Measurements from ENCODE around the gene DIMT1. TPM values are rescaled to one million over a fixed set of nuclear protein-coding genes. Genes with fewer than 3 reads are reported as not detected.

Gene DIMT1
- total and polyA plus RNA-seq, 2 donors (not counting 1 experiment from before 2014, with no cell fraction given), result 26.4 to 41.3 TPM

GRCh38 chr5:62386824-62387223, 16.9 kb downstream of the DIMT1 start:
- H3K4me2 ChIP-seq (ENCODE audit: extremely low read depth, insufficient read depth, low read length), result no peak overlapping the region
- no peak for TF ChIP-seq EZH2 (IDR thresholded peaks at IDR 0.05; ENCODE audit: low read length, missing control alignments)
- TF ChIP-seq, protein P1, sequence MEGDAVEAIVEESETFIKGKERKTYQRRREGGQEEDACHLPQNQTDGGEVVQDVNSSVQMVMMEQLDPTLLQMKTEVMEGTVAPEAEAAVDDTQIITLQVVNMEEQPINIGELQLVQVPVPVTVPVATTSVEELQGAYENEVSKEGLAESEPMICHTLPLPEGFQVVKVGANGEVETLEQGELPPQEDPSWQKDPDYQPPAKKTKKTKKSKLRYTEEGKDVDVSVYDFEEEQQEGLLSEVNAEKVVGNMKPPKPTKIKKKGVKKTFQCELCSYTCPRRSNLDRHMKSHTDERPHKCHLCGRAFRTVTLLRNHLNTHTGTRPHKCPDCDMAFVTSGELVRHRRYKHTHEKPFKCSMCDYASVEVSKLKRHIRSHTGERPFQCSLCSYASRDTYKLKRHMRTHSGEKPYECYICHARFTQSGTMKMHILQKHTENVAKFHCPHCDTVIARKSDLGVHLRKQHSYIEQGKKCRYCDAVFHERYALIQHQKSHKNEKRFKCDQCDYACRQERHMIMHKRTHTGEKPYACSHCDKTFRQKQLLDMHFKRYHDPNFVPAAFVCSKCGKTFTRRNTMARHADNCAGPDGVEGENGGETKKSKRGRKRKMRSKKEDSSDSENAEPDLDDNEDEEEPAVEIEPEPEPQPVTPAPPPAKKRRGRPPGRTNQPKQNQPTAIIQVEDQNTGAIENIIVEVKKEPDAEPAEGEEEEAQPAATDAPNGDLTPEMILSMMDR (conservative IDR thresholded peaks at IDR 0.05 in 1 of 2, IDR thresholded peaks at IDR 0.05 in 1 of 2; ENCODE audit: low read depth in 1 of 2, low read length in 2 of 2), result no peak
- no peak overlapping the region for H2AFZ ChIP-seq (ENCODE audit: low read length)
- no peak overlapping the region for H3K9ac ChIP-seq (ENCODE audit: insufficient read depth, low read length)
- H3K4me1 ChIP-seq (ENCODE audit: control insufficient read depth, extremely low read depth, insufficient read depth, low read length), result no peaks in the 10 kb centered on the region
- no peaks in the 10 kb centered on the region for H4K20me1 ChIP-seq (ENCODE audit: control insufficient read depth, extremely low read depth, insufficient read depth, low read length)
- H3K27ac ChIP-seq (ENCODE audit: insufficient read depth, low read length), result no peak overlapping the region
- no peaks in the 10 kb centered on the region for H3K27me3 ChIP-seq (ENCODE audit: control insufficient read depth, insufficient read depth, low read length)
- H3K79me2 ChIP-seq (ENCODE audit: control insufficient read depth, insufficient read depth, low read length), result no peaks in the 10 kb centered on the region
- no peaks in the 10 kb centered on the region for H3K9me3 ChIP-seq (ENCODE audit: control insufficient read depth, insufficient read depth, low read depth, low read length)
- peak in 1 of 2 donors; percentile 30 for DNase-seq (ENCODE audit: low read depth in 2 of 2)
- no peak overlapping the region for H3K4me3 ChIP-seq (replicated peaks in 1 of 4; ENCODE audit: control extremely low read depth in 1 of 4, insufficient read depth in 1 of 4, low read depth in 3 of 4, low read length in 4 of 4)
- H3K36me3 ChIP-seq (ENCODE audit: control insufficient read depth, insufficient read depth, low read length), result peaks cover 2% of the 10 kb centered on the region

- Histone ChIP-seq H2AFZ (ENCODE audit: low read length) (no peak overlapping the region), H3K4me3 (replicated peaks in 1 of 4; ENCODE audit: control extremely low read depth in 1 of 4, insufficient read depth in 1 of 4, low read depth in 3 of 4, low read length in 4 of 4) (no peak overlapping the region), H3K9me3 (ENCODE audit: control insufficient read depth, insufficient read depth, low read depth, low read length) (no peaks in the 10 kb centered on the region), H3K4me2 (ENCODE audit: extremely low read depth, insufficient read depth, low read length) (no peak overlapping the region), H3K4me1 (ENCODE audit: control insufficient read depth, extremely low read depth, insufficient read depth, low read length) (no peaks in the 10 kb centered on the region), H3K27ac (ENCODE audit: insufficient read depth, low read length) (no peak overlapping the region), H3K79me2 (ENCODE audit: control insufficient read depth, insufficient read depth, low read length) (no peaks in the 10 kb centered on the region), H4K20me1 (ENCODE audit: control insufficient read depth, extremely low read depth, insufficient read depth, low read length) (no peaks in the 10 kb centered on the region), H3K36me3 (ENCODE audit: control insufficient read depth, insufficient read depth, low read length) (peaks cover 5% of the 10 kb centered on the region), H3K9ac (ENCODE audit: insufficient read depth, low read length) (no peak overlapping the region), H3K27me3 (ENCODE audit: control insufficient read depth, insufficient read depth, low read length) (no peaks in the 10 kb centered on the region)
- TF ChIP-seq, protein P1 (conservative IDR thresholded peaks at IDR 0.05 in 1 of 2, IDR thresholded peaks at IDR 0.05 in 1 of 2; ENCODE audit: low read depth in 1 of 2, low read length in 2 of 2), result no peak
- TF ChIP-seq EZH2 (IDR thresholded peaks at IDR 0.05; ENCODE audit: low read length, missing control alignments), result no peak
- peak in 1 of 2 donors; percentile 43 for DNase-seq (ENCODE audit: low read depth in 2 of 2)
Observed at GRCh38 chr5:62385816-62386400, 17.8 kb downstream of the DIMT1 start.

- H3K9ac ChIP-seq (ENCODE audit: insufficient read depth, low read length), result no peak overlapping the region
- TF ChIP-seq, protein P1 (conservative IDR thresholded peaks at IDR 0.05 in 1 of 2, IDR thresholded peaks at IDR 0.05 in 1 of 2; ENCODE audit: low read depth in 1 of 2, low read length in 2 of 2), result no peak
- TF ChIP-seq EZH2 (IDR thresholded peaks at IDR 0.05; ENCODE audit: low read length, missing control alignments), result no peak
Observed at GRCh38 chr5:62385131-62385530, 18.6 kb downstream of the DIMT1 start.

More at GRCh38 chr5:62385131-62385530, 18.6 kb downstream of the DIMT1 start:
- no peak overlapping the region for H3K4me2 ChIP-seq (ENCODE audit: extremely low read depth, insufficient read depth, low read length)
- peaks cover 3% of the 10 kb centered on the region for H3K36me3 ChIP-seq (ENCODE audit: control insufficient read depth, insufficient read depth, low read length)
- no peak for DNase-seq (ENCODE audit: low read depth in 2 of 2)
- no peak overlapping the region for H3K4me3 ChIP-seq (replicated peaks in 1 of 4; ENCODE audit: control extremely low read depth in 1 of 4, insufficient read depth in 1 of 4, low read depth in 3 of 4, low read length in 4 of 4)
- no peaks in the 10 kb centered on the region for H3K9me3 ChIP-seq (ENCODE audit: control insufficient read depth, insufficient read depth, low read depth, low read length)
- no peaks in the 10 kb centered on the region for H3K4me1 ChIP-seq (ENCODE audit: control insufficient read depth, extremely low read depth, insufficient read depth, low read length)
- no peaks in the 10 kb centered on the region for H3K27me3 ChIP-seq (ENCODE audit: control insufficient read depth, insufficient read depth, low read length)
- H2AFZ ChIP-seq (ENCODE audit: low read length), result no peak overlapping the region
- no peaks in the 10 kb centered on the region for H4K20me1 ChIP-seq (ENCODE audit: control insufficient read depth, extremely low read depth, insufficient read depth, low read length)
- H3K27ac ChIP-seq (ENCODE audit: insufficient read depth, low read length), result no peak overlapping the region
- H3K79me2 ChIP-seq (ENCODE audit: control insufficient read depth, insufficient read depth, low read length), result no peaks in the 10 kb centered on the region

Measured in fibroblast of lung (primary cell).